Lower leg skin (tissue), 4 donors: Measurements from ENCODE around the gene CBX2. TPM values are rescaled to one million over a fixed set of nuclear protein-coding genes. Genes with fewer than 3 reads are reported as not detected.

Experiments used
- DNase-seq, 2 donors: peaks; one replicate each; pipeline ENCODE4 v3.0.0-alpha.2; 2019; ENCODE audit warnings: low spot score in 2 of 2
- H3K4me3 ChIP-seq: fragments of 200-600 bp; sonication (generic); 2 replicates; pipeline ENCODE4 v1.5.1; 2017; ENCODE audit warnings: mild to moderate bottlenecking, low read depth; ENCODE audit not compliant: poor library complexity, severe bottlenecking
- CTCF ChIP-seq, 3 donors: fragments of 450-650 bp; IDR thresholded peaks; one replicate each; pipeline ENCODE4 v1.5.1; 2016; ENCODE audit warnings: antibody characterized with exemption in 3 of 3, mild to moderate bottlenecking in 3 of 3, moderate library complexity in 2 of 3
- POLR2A ChIP-seq, 2 donors: fragments of 450-650 bp; IDR thresholded peaks; one replicate each; pipeline ENCODE4 v1.6.1; 2016 to 2017; ENCODE audit warnings: antibody characterized with exemption in 2 of 2, mild to moderate bottlenecking in 1 of 2, moderate library complexity in 1 of 2
- WGBS, 2 donors: methylation state at CpG; one replicate each; pipeline ENCODE4 v1.1.5; 2018; 5-methylcytosine and 5-hydroxymethylcytosine counted together
- intact Hi-C: fragments of 100-400 bp; cut with DNase I; formaldehyde crosslinking; loops from one replicate; pipeline ENCODE4 v1.15.0; 2023; ENCODE audit warnings: low total_unique reads
- total RNA-seq, 4 donors: library from RNA; depleted of rRNA; stranded (reverse); fragments of >200 nt; gene quantifications; one replicate each; pipeline ENCODE4 v1.1.0, GENCODE V29; 2016

The CBX2 gene
- total RNA-seq, 4 donors from 2014 or later = 1.9 to 3.8 (median 3.1) TPM

- TF ChIP-seq CTCF (IDR thresholded peaks at IDR 0.05) (no peak), POLR2A (IDR thresholded peaks at IDR 0.05) (no peak)
- no peak for DNase-seq
- H3K4me3 ChIP-seq = no peak overlapping the region
- WGBS, 2 donors = 92 to 94% methylated on average over 11 to 12 of the region's 12 CpGs
- intact Hi-C loops = no loop called here
Observed at GRCh38 chr17:79818026-79818758, 40.2 kb downstream of the CBX2 start.

- no peak for DNase-seq
- intact Hi-C loops = no loop called here
- TF ChIP-seq CTCF (IDR thresholded peaks at IDR 0.05) (no peak), POLR2A (IDR thresholded peaks at IDR 0.05) (no peak)
- WGBS, 2 donors = 70 to 83% methylated on average over 5 of the region's 5 CpGs
- no peak overlapping the region for H3K4me3 ChIP-seq
Observed at GRCh38 chr17:79819085-79819484, 41.1 kb downstream of the CBX2 start.

- no peak overlapping the region for H3K4me3 ChIP-seq
- WGBS, 2 donors = 92 to 93% methylated on average over 13 of the region's 13 CpGs
- intact Hi-C loops = no loop called here
- TF ChIP-seq POLR2A (IDR thresholded peaks at IDR 0.05) = no peak
- no peak for TF ChIP-seq CTCF (IDR thresholded peaks at IDR 0.05)
- no peak for DNase-seq
Observed at GRCh38 chr17:79819534-79820276, 41.8 kb downstream of the CBX2 start.

- no peak overlapping the region for H3K4me3 ChIP-seq
- 82 to 95% methylated on average over 4 of the region's 4 CpGs for WGBS, 2 donors
- DNase-seq = no peak
- no peak for TF ChIP-seq CTCF (IDR thresholded peaks at IDR 0.05)
- no peak for TF ChIP-seq POLR2A (IDR thresholded peaks at IDR 0.05)
- intact Hi-C loops = no loop called here
Observed at GRCh38 chr17:79820959-79821330, 43.0 kb downstream of the CBX2 start.

GRCh38 chr17:79821331-79822095 is 43.6 kb downstream of the CBX2 start:
- TF ChIP-seq CTCF (IDR thresholded peaks at IDR 0.05) (no peak), POLR2A (IDR thresholded peaks at IDR 0.05) (no peak)
- intact Hi-C loops = no loop called here
- WGBS, 2 donors = 84 to 91% methylated on average over 12 of the region's 12 CpGs
- no peak for DNase-seq
- H3K4me3 ChIP-seq = no peak overlapping the region
